Measurements from ENCODE around the gene KCNIP4.

GRCh38 chr4:21474195-21474594 is 474.4 kb downstream of the KCNIP4 start:
- TF ChIP-seq, protein P1, sequence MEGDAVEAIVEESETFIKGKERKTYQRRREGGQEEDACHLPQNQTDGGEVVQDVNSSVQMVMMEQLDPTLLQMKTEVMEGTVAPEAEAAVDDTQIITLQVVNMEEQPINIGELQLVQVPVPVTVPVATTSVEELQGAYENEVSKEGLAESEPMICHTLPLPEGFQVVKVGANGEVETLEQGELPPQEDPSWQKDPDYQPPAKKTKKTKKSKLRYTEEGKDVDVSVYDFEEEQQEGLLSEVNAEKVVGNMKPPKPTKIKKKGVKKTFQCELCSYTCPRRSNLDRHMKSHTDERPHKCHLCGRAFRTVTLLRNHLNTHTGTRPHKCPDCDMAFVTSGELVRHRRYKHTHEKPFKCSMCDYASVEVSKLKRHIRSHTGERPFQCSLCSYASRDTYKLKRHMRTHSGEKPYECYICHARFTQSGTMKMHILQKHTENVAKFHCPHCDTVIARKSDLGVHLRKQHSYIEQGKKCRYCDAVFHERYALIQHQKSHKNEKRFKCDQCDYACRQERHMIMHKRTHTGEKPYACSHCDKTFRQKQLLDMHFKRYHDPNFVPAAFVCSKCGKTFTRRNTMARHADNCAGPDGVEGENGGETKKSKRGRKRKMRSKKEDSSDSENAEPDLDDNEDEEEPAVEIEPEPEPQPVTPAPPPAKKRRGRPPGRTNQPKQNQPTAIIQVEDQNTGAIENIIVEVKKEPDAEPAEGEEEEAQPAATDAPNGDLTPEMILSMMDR (IDR thresholded peaks at IDR 0.05; ENCODE audit: insufficient read depth, low read depth, low read length): no peak
- TF ChIP-seq EZH2 (IDR thresholded peaks at IDR 0.05; ENCODE audit: insufficient read depth, low read length): no peak
